Uterus (tissue), 4 donors: ENCODE results near the gene PTPN12. TPM values are rescaled to one million over a fixed set of nuclear protein-coding genes. Genes with fewer than 3 reads are reported as not detected.

ENCODE experiments used
- DNase-seq, 2 donors: peaks; one replicate each; pipeline ENCODE4 v3.0.0-alpha.2; 2019 to 2020
- H3K27ac ChIP-seq, 2 donors: fragments of 200-600 bp; sonication (generic); 1 replicate in 1 of 2; 2 replicates in 1 of 2; pipeline ENCODE4 v1.5.1; 2016 to 2018
- H3K27me3 ChIP-seq, 2 donors: fragments of 200-600 bp; sonication (generic); one replicate each; pipeline ENCODE4 v1.5.1; 2018 to 2019; ENCODE audit warnings: control low read depth in 1 of 2
- H3K36me3 ChIP-seq, 2 donors: fragments of 200-600 bp; sonication (generic); one replicate each; pipeline ENCODE4 v1.5.1; 2019; ENCODE audit warnings: control low read depth in 1 of 2
- H3K4me1 ChIP-seq, 2 donors: fragments of 200-600 bp; sonication (generic); one replicate each; pipeline ENCODE4 v1.5.1; 2018 to 2019; ENCODE audit warnings: control low read depth in 1 of 2
- H3K4me3 ChIP-seq, 2 donors: fragments of 200-600 bp; sonication (generic); 1 replicate in 1 of 2; 2 replicates in 1 of 2; pipeline ENCODE4 v1.5.1; 2018 to 2019; ENCODE audit warnings: mild to moderate bottlenecking in 1 of 2
- H3K9me3 ChIP-seq, 2 donors: fragments of 200-600 bp; sonication (generic); one replicate each; pipeline ENCODE4 v1.5.1; 2019; ENCODE audit warnings: control low read depth in 1 of 2
- CTCF ChIP-seq, 4 experiments: fragments of 200-600 bp in 2 of 4; fragments of 450-650 bp in 2 of 4; sonication (generic) in 2 of 4; IDR thresholded peaks; one replicate each; pipeline ENCODE4 v1.5.1; 2016 to 2019; ENCODE audit warnings: antibody characterized with exemption in 4 of 4, mild to moderate bottlenecking in 2 of 4, moderate library complexity in 1 of 4
- POLR2A ChIP-seq, 2 donors: fragments of 450-650 bp; IDR thresholded peaks; one replicate each; pipeline ENCODE4 v1.6.1; 2016; ENCODE audit warnings: antibody characterized with exemption in 2 of 2, mild to moderate bottlenecking in 1 of 2, moderate library complexity in 1 of 2
- intact Hi-C: fragments of 100-400 bp; cut with DNase I; formaldehyde crosslinking; loops from one replicate; pipeline ENCODE4 v1.15.1; 2023; ENCODE audit warnings: low total_unique reads
- total RNA-seq, 4 donors: library from RNA; depleted of rRNA in 3 of 4; stranded (reverse); fragments of >200 nt in 3 of 4; gene quantifications; one replicate each; pipeline versions ENCODE4 v1.1.0 to v1.2.4, GENCODE V29; 2014 to 2023
- donor health status: DM: yes; HTN: yes; CAD: no.

The PTPN12 gene
- total RNA-seq, 4 donors from 2014 or later, result 52.0 to 123 (median 96.5) TPM

GRCh38 chr7:77543910-77544309 is 6.8 kb downstream of the PTPN12 start:
- Histone ChIP-seq H3K27me3 (no peaks in the 10 kb centered on the region), H3K27ac (no peak overlapping the region), H3K4me1 (peaks cover 0 to 12% of the 10 kb centered on the region in 2 donors), H3K36me3 (no peaks in the 10 kb centered on the region), H3K9me3 (no peaks in the 10 kb centered on the region), H3K4me3 (no peak overlapping the region)
- DNase-seq, result no peak
- intact Hi-C loops, result no loop called here
- TF ChIP-seq POLR2A (IDR thresholded peaks at IDR 0.05), result no peak
- no peak for TF ChIP-seq CTCF (IDR thresholded peaks at IDR 0.05)

GRCh38 chr7:77544518-77544917 is 7.4 kb downstream of the PTPN12 start:
- Histone ChIP-seq H3K36me3 (no peaks in the 10 kb centered on the region), H3K9me3 (no peaks in the 10 kb centered on the region), H3K27me3 (no peaks in the 10 kb centered on the region), H3K4me1 (peaks cover 0 to 10% of the 10 kb centered on the region in 2 donors), H3K27ac (no peak overlapping the region), H3K4me3 (no peak overlapping the region)
- intact Hi-C loops, result no loop called here
- DNase-seq, result no peak
- TF ChIP-seq POLR2A (IDR thresholded peaks at IDR 0.05), result no peak
- no peak for TF ChIP-seq CTCF (IDR thresholded peaks at IDR 0.05)

GRCh38 chr7:77548206-77548605 is 11.1 kb downstream of the PTPN12 start:
- no peak for TF ChIP-seq POLR2A (IDR thresholded peaks at IDR 0.05)
- no peak for TF ChIP-seq CTCF (IDR thresholded peaks at IDR 0.05)
- Histone ChIP-seq H3K4me3 (no peak overlapping the region), H3K27me3 (no peaks in the 10 kb centered on the region), H3K36me3 (no peaks in the 10 kb centered on the region), H3K27ac (no peak overlapping the region), H3K4me1 (peaks cover 0 to 10% of the 10 kb centered on the region in 2 donors), H3K9me3 (no peaks in the 10 kb centered on the region)
- intact Hi-C loops, result no loop called here
- no peak for DNase-seq

- intact Hi-C loops, result no loop called here
- TF ChIP-seq POLR2A (IDR thresholded peaks at IDR 0.05), result no peak
- TF ChIP-seq CTCF (IDR thresholded peaks at IDR 0.05), result no peak
- Histone ChIP-seq H3K27ac (peak overlapping the region in 1 of 2 donors; percentile 46), H3K27me3 (no peaks in the 10 kb centered on the region), H3K36me3 (no peaks in the 10 kb centered on the region), H3K4me1 (peaks cover 0 to 10% of the 10 kb centered on the region in 2 donors), H3K9me3 (no peaks in the 10 kb centered on the region), H3K4me3 (no peak overlapping the region)
- no peak for DNase-seq
These were observed 12.2 kb downstream of the PTPN12 start for GRCh38 chr7:77549106-77549870.

GRCh38 chr7:77550586-77550985 is 13.5 kb downstream of the PTPN12 start:
- Histone ChIP-seq H3K4me1 (peaks cover 0 to 10% of the 10 kb centered on the region in 2 donors), H3K27me3 (no peaks in the 10 kb centered on the region), H3K27ac (no peak overlapping the region), H3K36me3 (no peaks in the 10 kb centered on the region), H3K4me3 (no peak overlapping the region), H3K9me3 (no peaks in the 10 kb centered on the region)
- no peak for DNase-seq
- intact Hi-C loops, result no loop called here
- TF ChIP-seq CTCF (IDR thresholded peaks at IDR 0.05) (no peak), POLR2A (IDR thresholded peaks at IDR 0.05) (no peak)
